ENCODE results near the gene FARP2. TPM values are rescaled to one million over a fixed set of nuclear protein-coding genes. Genes with fewer than 3 reads are reported as not detected.
A peak's percentile ranks its signal among the peaks of the same experiment; 100 is the strongest.

The FARP2 gene
- total and polyA plus RNA-seq, 10 of the 15 experiments (the other 5 are each of a cell fraction or from before 2014, with no cell fraction given), result 5.5 to 67.5 (median 36.8) TPM

DNA sequence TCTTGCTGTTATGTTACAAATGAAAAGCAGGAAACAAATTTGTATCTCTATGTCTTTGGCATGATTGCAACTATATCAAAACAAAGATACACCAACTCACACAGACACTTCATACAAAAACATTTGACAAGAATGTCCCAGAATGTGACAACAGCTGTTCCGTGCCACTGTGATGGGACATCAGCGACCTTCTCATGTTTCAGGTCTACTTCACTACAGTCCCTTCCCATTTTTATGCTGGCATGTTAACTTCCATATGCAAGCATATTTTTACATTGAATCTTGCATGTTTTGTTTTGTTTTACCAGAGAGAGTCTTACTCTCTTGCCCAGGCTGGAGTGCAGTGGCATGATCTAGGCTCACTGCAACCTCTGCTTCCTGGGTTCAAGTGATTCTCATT is 81.1 kb downstream of the FARP2 start (continued):
- TF ChIP-seq, protein P1, sequence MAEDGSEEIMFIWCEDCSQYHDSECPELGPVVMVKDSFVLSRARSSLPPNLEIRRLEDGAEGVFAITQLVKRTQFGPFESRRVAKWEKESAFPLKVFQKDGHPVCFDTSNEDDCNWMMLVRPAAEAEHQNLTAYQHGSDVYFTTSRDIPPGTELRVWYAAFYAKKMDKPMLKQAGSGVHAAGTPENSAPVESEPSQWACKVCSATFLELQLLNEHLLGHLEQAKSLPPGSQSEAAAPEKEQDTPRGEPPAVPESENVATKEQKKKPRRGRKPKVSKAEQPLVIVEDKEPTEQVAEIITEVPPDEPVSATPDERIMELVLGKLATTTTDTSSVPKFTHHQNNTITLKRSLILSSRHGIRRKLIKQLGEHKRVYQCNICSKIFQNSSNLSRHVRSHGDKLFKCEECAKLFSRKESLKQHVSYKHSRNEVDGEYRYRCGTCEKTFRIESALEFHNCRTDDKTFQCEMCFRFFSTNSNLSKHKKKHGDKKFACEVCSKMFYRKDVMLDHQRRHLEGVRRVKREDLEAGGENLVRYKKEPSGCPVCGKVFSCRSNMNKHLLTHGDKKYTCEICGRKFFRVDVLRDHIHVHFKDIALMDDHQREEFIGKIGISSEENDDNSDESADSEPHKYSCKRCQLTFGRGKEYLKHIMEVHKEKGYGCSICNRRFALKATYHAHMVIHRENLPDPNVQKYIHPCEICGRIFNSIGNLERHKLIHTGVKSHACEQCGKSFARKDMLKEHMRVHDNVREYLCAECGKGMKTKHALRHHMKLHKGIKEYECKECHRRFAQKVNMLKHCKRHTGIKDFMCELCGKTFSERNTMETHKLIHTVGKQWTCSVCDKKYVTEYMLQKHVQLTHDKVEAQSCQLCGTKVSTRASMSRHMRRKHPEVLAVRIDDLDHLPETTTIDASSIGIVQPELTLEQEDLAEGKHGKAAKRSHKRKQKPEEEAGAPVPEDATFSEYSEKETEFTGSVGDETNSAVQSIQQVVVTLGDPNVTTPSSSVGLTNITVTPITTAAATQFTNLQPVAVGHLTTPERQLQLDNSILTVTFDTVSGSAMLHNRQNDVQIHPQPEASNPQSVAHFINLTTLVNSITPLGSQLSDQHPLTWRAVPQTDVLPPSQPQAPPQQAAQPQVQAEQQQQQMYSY (CRISPR knock-in tag; IDR thresholded peaks at IDR 0.05), result no peak
- TF ChIP-seq ZZZ3 (IDR thresholded peaks at IDR 0.05; ENCODE audit: control insufficient read depth, insufficient read length, low read depth), result no peak

DNA sequence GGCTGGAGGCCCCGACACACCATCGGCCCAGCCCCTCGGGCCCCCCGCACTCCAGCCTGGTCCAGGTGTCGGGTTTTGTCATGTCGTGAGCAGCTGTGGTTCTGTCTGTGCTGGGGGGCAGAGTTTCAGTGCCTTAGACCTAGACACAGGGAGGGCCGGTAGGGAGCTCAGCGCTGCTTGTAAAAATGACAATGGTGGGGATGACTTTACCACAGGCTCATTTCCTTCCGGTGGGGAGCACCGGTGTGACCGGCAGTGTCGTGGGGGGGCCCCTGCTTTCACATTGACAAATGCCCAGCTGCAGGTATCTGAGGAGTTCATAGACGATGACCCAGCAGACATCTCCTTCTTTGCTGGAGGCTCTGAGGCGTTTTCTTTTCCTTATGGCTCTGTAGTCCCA is 85.4 kb downstream of the FARP2 start:
- no peak overlapping the region for H3K4me2 ChIP-seq (ENCODE audit: control insufficient read depth, insufficient read depth)
- SMC1A ChIA-PET (ENCODE audit: uncharacterized antibody, unreplicated experiment), result no interaction called here
- WGBS (ENCODE audit: insufficient coverage, insufficient replicate concordance, low lambda C conversion rate, missing lambda C conversion rate), result 16% methylated on average over 14 of the region's 14 CpGs
- TF ChIP-seq PAX5 (IDR thresholded peaks at IDR 0.05; ENCODE audit: borderline replicate concordance, low read depth, low read length) (peak; percentile 41; the same call in 1 of the 2 replicates), CBFB (IDR thresholded peaks at IDR 0.05; ENCODE audit: low read depth) (0 out of 2 replicates have a peak, but pooled peaks have one; percentile 37), SUZ12 (IDR thresholded peaks at IDR 0.05; ENCODE audit: unreplicated experiment) (no peak), MXI1 (IDR thresholded peaks at IDR 0.05; ENCODE audit: low read depth, low read length) (no peak), RBBP5 (conservative IDR thresholded peaks at IDR 0.05) (no peak), NFXL1 (IDR thresholded peaks at IDR 0.05; ENCODE audit: borderline replicate concordance) (no peak), NR2C1 (IDR thresholded peaks at IDR 0.05) (no peak), POLR2AphosphoS2 (IDR thresholded peaks at IDR 0.05; ENCODE audit: low read depth, low read length) (no peak), GABPA (IDR thresholded peaks at IDR 0.05; ENCODE audit: low read depth) (peak; percentile 67), CREM (IDR thresholded peaks at IDR 0.05; ENCODE audit: low read depth) (no peak), CBX5 (IDR thresholded peaks at IDR 0.05; ENCODE audit: low read depth) (no peak), SMAD5 (IDR thresholded peaks at IDR 0.05; ENCODE audit: low read depth) (no peak), SUPT20H (IDR thresholded peaks at IDR 0.05; ENCODE audit: borderline replicate concordance, control insufficient read depth, low read depth, low read length) (no peak), SIN3A (IDR thresholded peaks at IDR 0.05; ENCODE audit: low read depth, low read length) (no peak), NFIC (IDR thresholded peaks at IDR 0.05; ENCODE audit: low read depth, low read length) (0 out of 2 replicates have a peak, but pooled peaks have one; percentile 18), RUNX3 (IDR thresholded peaks at IDR 0.05; ENCODE audit: low read length) (peak; percentile 84), ASH2L (IDR thresholded peaks at IDR 0.05; ENCODE audit: borderline replicate concordance, low read depth) (no peak), RELA (IDR thresholded peaks at IDR 0.05; ENCODE audit: borderline replicate concordance, partially characterized antibody) (no peak), TAF1 (IDR thresholded peaks at IDR 0.05; ENCODE audit: borderline replicate concordance, low read depth, low read length) (no peak), ETV6 (conservative IDR thresholded peaks at IDR 0.05 in 1 of 2, IDR thresholded peaks at IDR 0.05 in 1 of 2; ENCODE audit: borderline replicate concordance in 1 of 2, low read depth in 1 of 2) (peak in 1 of 2 experiments; percentile 90; a peak in 2 of 4 replicates)
- no peak for FAIRE-seq
- BruUV-seq (replicated peaks), result no TSS peak
- no peaks in the 10 kb centered on the region for H3K79me2 ChIP-seq (ENCODE audit: control insufficient read depth, insufficient read depth, low read length)
- POLR2A ChIA-PET, result no interaction called here
- no peaks in the 10 kb centered on the region for H3K27me3 ChIP-seq (replicated peaks in 1 of 2; ENCODE audit: control insufficient read depth in 2 of 2, insufficient read depth in 2 of 2, low read length in 1 of 2)
- H3K4me3 ChIP-seq, result no peak overlapping the region
- H4K20me1 ChIP-seq (ENCODE audit: control insufficient read depth, insufficient read depth), result peaks cover 7% of the 10 kb centered on the region
- no peak for ATAC-seq
- H3K4me1 ChIP-seq (ENCODE audit: control insufficient read depth, insufficient read depth, low read length), result peaks cover 23% of the 10 kb centered on the region
- in situ Hi-C loops (cut with MboI) (no loop called here), intact Hi-C loops (cut with micrococcal nuclease; ENCODE audit: unreplicated experiment) (no loop called here)
- RAD21 ChIA-PET (ENCODE audit: unreplicated experiment), result no interaction called here
- no peaks in the 10 kb centered on the region for H3K9me3 ChIP-seq (replicated peaks; ENCODE audit: control insufficient read depth, insufficient read depth, low read length)
- H3K36me3 ChIP-seq (ENCODE audit: control insufficient read depth in 2 of 2, insufficient read depth in 2 of 2, low read length in 1 of 2), result peaks cover 3 to 12% of the 10 kb centered on the region in 2 experiments; a peak in 3 of 4 replicates
- H3K27ac ChIP-seq (ENCODE audit: control insufficient read depth, insufficient read depth), result no peak overlapping the region
- DNase-seq (ENCODE audit: low read depth, low spot score), result no peak
- no peak overlapping the region for H3K9ac ChIP-seq (ENCODE audit: control insufficient read depth, insufficient read depth, low read length)
- CTCF ChIA-PET, result no interaction called here
- H2AFZ ChIP-seq (ENCODE audit: control insufficient read depth, low read depth, low read length), result no peak overlapping the region

Measured in GM12878 (cell line).